Measurements from ENCODE around the gene TMEM53.

GRCh38 chr1:44642255-44642654 is 32.0 kb downstream of the TMEM53 start:
- TF ChIP-seq, protein P1, sequence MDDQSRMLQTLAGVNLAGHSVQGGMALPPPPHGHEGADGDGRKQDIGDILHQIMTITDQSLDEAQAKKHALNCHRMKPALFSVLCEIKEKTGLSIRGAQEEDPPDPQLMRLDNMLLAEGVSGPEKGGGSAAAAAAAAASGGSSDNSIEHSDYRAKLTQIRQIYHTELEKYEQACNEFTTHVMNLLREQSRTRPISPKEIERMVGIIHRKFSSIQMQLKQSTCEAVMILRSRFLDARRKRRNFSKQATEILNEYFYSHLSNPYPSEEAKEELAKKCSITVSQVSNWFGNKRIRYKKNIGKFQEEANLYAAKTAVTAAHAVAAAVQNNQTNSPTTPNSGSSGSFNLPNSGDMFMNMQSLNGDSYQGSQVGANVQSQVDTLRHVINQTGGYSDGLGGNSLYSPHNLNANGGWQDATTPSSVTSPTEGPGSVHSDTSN (CRISPR knock-in tag; IDR thresholded peaks at IDR 0.05): no peak
- TF ChIP-seq ZNF121 (tag by site-specific recombination; IDR thresholded peaks at IDR 0.05): no peak
- TF ChIP-seq TCF7L2 (IDR thresholded peaks at IDR 0.05; ENCODE audit: borderline replicate concordance, low read depth, low read length): no peak
- no peak for TF ChIP-seq ZNF24 (tag by site-specific recombination; IDR thresholded peaks at IDR 0.05)
- TF ChIP-seq ZNF16 (tag by site-specific recombination; IDR thresholded peaks at IDR 0.05; ENCODE audit: low read depth): no peak

Data from HEK293 (cell line).